Spinal cord (tissue), 10 donors: ENCODE measurements around the gene DIS3L2. TPM values are rescaled to one million over a fixed set of nuclear protein-coding genes. Genes with fewer than 3 reads are reported as not detected.
"Not testable (repeated sequence)": the region's sequence is repeated elsewhere in the genome, so short reads cannot be mapped to it uniquely, and the experiment has no call there.

Experiments
- DNase-seq, 6 donors: peaks; one replicate each; pipeline versions ENCODE4 v3.0.0 to v3.0.0-alpha.2; 2013 to 2015; ENCODE audit warnings: low spot score in 6 of 6, low read depth in 4 of 6
- H3K27ac ChIP-seq: one replicate; pipeline ENCODE4 v1.5.1; 2013; ENCODE audit warnings: low read depth, low read length, control low read depth
- H3K27me3 ChIP-seq: one replicate; pipeline ENCODE4 v1.6.1; 2013; ENCODE audit warnings: low read length; ENCODE audit not compliant: control insufficient read depth, insufficient read depth
- H3K36me3 ChIP-seq: one replicate; pipeline ENCODE4 v1.6.1; 2013; ENCODE audit warnings: low read length; ENCODE audit not compliant: control insufficient read depth, insufficient read depth
- H3K4me1 ChIP-seq: one replicate; pipeline ENCODE4 v1.6.1; 2013; ENCODE audit warnings: low read length; ENCODE audit not compliant: control insufficient read depth, insufficient read depth
- H3K4me3 ChIP-seq: one replicate; pipeline ENCODE4 v1.5.1; 2013; ENCODE audit warnings: low read depth, low read length, control low read depth
- H3K9me3 ChIP-seq: one replicate; pipeline ENCODE4 v1.6.1; 2013; ENCODE audit warnings: low read length; ENCODE audit not compliant: control insufficient read depth, insufficient read depth
- WGBS: methylation state at CpG from one replicate; pipeline ENCODE4 v1.1.5; 2013; ENCODE audit warnings: missing lambda C conversion rate; ENCODE audit not compliant: insufficient coverage; 5-methylcytosine and 5-hydroxymethylcytosine counted together
- polyA plus RNA-seq, 2 donors: library from polyadenylated mRNA; unstranded; fragments of 120-200 nt; gene quantifications; one replicate each; pipeline ENCODE4 v1.2.1, GENCODE V29; 2013; ENCODE audit not compliant: insufficient read length in 2 of 2
- total RNA-seq, 2 donors: library from RNA; depleted of rRNA in 1 of 2; stranded (reverse); fragments of 120-200 nt in 1 of 2; fragments of >200 nt in 1 of 2; gene quantifications; one replicate each; pipeline versions ENCODE4 v1.2.3 to v1.2.4, GENCODE V29; 2013 to 2014
- donor health status: healthy.

DIS3L2 gene
- total and polyA plus RNA-seq, 4 donors, result 29.8 to 37.2 (median 33.2) TPM

DNA sequence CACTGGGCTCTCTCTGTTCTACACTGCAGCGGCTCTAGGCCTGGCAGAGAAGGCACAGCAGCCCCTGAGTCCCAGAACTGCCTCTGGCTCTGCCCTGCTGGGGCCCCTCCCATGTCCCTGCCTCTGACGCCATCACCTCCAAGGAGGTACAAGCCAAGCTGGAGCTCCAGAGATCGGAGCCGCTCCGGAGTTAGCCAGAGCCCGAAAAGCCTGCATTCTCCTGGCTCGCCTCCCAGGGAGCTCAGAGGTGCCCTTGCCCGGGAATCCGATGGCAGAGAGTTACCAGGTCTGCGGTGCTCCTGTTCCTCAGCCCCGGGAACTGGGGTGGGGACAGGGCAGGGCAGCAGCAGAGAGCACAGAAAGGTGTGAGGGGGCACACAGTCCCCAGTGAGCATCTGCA, 370.1 kb downstream of the DIS3L2 start:
- not testable (repeated sequence) for H3K4me1 ChIP-seq, DNase-seq, H3K27me3 ChIP-seq, H3K4me3 ChIP-seq, H3K9me3 ChIP-seq, H3K27ac ChIP-seq
- 98% methylated on average over 8 of the region's 11 CpGs for WGBS
- H3K36me3 ChIP-seq, result peaks cover 49% of the 10 kb centered on the region

DNA sequence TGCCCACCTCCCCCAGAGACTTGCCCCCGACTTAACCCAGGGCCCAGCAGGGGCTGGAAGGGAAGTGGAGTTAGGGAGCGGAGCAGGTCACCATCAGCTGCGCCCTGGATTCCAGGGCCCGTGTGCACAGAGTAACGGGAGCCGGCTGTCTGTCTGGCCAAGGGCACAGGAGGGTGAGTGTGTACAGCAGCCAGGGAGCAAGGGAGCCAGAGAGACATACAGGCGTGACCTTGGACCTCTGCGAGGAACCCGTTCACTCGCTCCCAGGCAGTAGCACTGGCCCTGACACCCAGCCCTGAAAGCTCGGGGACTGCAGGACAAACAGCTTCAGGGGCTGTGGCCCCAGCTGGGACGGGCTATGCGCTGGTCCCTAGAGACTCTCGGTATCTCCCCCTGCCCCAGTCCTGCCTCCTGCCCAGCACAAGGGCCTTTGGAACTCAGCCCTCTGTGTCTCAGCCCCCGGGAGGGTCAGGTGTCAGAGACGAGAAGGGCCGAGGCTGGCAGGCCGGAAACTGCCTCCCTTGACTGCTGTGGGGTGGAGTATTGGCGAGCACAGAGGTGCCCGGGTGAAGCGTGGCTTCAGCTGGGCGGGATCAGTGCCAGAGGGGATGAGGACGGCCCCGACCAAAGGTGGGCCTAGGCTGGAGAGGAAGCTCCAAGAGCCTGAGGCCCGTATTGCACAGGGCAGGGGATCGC, 370.9 kb downstream of the DIS3L2 start:
- H3K27me3 ChIP-seq, H3K4me1 ChIP-seq, H3K4me3 ChIP-seq, DNase-seq, H3K9me3 ChIP-seq, H3K27ac ChIP-seq: not testable (repeated sequence)
- 74% methylated on average over 11 of the region's 26 CpGs for WGBS
- peaks cover 57% of the 10 kb centered on the region for H3K36me3 ChIP-seq

DNA sequence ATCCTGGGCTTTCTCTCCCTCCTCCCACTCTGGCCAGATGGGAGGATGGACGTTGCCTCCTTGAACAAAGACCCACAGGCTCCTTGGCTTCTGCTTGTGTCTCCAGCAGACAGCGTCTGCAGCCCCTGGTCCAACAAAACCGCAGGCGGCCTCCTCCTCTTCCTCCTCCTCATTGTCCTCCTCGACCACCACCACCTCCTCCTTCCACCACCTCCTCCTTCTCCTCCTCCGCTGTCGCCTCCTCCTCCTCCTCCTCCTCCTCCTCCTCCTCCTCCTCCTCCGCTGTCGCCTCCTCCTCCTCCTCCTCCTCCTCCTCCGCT, 371.4 kb downstream of the DIS3L2 start:
- Histone ChIP-seq H3K9me3 (no peaks in the 10 kb centered on the region), H3K36me3 (peaks cover 58% of the 10 kb centered on the region), H3K4me1 (peaks cover 8% of the 10 kb centered on the region), H3K4me3 (no peak overlapping the region), H3K27me3 (no peaks in the 10 kb centered on the region), H3K27ac (no peak overlapping the region)
- no peak for DNase-seq
- 51% methylated on average over 4 of the region's 10 CpGs for WGBS

DNA sequence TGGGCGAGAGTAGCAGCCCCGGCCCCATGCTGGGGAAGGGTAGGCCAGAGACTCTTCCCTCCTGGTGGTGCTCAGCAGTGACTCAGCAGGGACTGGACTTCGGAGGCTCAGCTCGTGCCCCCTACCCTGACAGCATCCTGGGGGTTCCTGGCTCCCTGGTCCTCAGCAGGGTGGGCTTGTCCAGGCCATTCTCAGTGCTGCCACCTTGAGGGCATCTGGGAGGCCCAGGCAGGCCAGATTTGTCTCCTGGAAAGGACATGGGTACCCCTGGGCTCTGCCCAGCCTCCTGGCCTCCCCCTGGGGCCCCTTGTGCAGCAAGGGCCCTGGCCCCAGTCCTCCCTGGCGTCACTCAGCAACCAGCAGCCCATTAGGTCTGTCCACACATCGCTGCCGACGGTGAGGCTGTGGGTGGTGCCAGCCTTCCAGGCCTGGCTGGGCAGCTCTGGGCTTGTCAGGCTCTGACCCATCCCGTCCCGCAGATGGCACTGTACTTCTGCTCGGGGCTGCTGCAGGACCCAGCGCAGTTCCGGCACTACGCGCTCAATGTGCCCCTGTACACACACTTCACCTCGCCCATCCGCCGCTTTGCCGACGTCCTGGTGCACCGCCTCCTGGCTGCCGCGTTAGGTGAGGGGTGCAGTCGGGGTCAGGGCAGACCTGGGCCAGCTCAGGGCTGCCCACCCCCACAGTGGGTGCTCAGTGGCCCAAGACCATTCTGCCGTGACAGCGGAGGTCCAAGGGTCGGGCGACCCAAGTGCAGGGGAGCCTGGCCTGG, 372.0 kb downstream of the DIS3L2 start:
- Histone ChIP-seq H3K4me3 (no peak overlapping the region), H3K27ac (no peak overlapping the region), H3K27me3 (no peaks in the 10 kb centered on the region), H3K4me1 (peaks cover 8% of the 10 kb centered on the region), H3K9me3 (no peaks in the 10 kb centered on the region), H3K36me3 (peaks cover 57% of the 10 kb centered on the region)
- peak in 1 of 6 donors; percentile 22 for DNase-seq
- 91% methylated on average over 27 of the region's 28 CpGs for WGBS

DNA sequence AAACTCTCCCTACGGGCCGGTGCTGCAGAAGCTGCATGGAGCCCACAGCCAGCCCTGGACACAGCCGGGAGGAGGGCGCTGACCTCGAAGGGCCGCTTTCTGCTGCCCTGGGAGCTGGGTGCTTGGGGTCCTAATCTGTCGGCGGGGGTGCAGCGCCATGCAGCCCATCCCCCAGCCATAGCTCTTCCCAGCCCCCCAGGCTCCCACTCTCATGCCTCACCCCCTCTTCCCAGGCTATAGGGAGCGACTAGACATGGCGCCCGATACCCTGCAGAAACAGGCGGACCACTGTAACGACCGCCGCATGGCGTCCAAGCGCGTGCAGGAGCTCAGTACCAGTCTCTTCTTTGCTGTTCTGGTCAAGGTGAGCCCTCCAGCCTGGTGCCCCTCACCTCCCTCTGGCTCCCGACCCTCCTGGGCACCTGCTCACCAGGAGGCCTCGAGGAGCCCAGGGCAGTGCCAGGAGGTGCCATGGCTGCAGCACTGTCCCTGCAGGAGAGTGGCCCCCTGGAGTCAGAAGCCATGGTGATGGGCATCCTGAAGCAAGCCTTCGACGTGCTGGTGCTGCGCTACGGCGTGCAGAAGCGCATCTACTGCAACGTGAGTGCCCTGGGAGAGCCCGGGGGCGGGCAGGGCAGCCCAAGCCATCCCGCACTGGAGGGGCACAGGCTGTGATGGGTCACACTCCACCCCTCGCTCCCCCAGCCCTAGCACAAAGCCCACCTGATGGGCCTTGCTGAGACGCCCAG, 372.8 kb downstream of the DIS3L2 start:
- not testable (repeated sequence) for DNase-seq

DNA sequence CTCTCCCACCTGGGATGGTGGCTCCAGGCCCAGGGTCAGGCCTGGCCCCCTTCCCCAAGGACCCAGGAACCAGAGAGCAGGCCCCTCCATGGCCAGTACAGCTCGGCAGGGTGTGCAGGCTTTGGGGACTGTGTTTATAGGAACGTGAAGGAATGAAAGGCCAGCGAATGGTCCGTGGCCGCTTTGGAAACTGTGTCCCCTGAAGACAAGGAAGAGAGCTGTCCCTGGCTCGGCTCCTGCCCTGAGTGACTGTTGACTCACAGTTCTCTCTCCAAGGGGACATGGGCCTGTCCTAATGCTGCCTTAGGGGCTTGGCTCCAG, 373.3 kb downstream of the DIS3L2 start:
- peaks cover 65% of the 10 kb centered on the region for H3K36me3 ChIP-seq
- DNase-seq, H3K4me1 ChIP-seq, H3K9me3 ChIP-seq, H3K4me3 ChIP-seq, H3K27me3 ChIP-seq, H3K27ac ChIP-seq: not testable (repeated sequence)
- WGBS, result no CpG with 5 or more reads among the region's 6 CpGs

More for the DNA sequence above, 372.8 kb downstream of the DIS3L2 start:
- not testable (repeated sequence) for H3K4me3 ChIP-seq, H3K27ac ChIP-seq, H3K27me3 ChIP-seq, H3K4me1 ChIP-seq, H3K9me3 ChIP-seq
- H3K36me3 ChIP-seq, result peaks cover 61% of the 10 kb centered on the region
- 98% methylated on average over 21 of the region's 33 CpGs for WGBS

DNA sequence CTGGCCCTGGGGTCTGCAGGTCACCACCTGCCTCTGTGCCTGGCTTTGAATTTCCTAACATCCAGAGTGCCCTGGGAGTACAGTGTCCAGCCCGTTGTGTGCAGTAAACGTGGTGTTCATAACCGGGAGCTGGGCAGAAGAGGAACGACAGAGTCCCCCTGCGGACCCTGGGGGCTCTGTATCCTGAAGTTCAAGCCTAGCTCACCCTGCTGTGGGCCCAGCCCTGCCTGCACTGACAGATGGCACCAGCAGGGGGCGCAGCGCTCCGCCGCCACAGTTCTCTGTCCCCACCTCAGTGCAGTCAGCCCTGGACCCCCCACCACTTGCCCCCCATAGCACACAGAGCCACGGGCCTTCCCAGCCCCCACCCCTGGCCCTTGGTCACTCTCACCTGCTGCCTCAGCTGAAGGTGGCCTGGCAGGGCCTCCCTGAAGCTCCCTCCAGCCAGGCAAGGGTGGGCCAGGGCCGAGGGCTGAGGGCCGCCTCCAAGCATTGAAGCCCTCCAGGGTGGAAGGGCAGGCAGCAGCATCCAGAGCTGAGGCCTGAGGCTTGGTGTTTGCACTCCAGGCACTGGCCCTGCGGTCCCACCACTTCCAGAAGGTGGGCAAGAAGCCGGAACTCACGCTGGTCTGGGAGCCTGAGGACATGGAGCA, 373.8 kb downstream of the DIS3L2 start:
- not testable (repeated sequence) for H3K27ac ChIP-seq, DNase-seq, H3K4me1 ChIP-seq, H3K27me3 ChIP-seq, H3K9me3 ChIP-seq, H3K4me3 ChIP-seq
- peaks cover 65% of the 10 kb centered on the region for H3K36me3 ChIP-seq
- 71% methylated on average over 8 of the region's 15 CpGs for WGBS

DNA sequence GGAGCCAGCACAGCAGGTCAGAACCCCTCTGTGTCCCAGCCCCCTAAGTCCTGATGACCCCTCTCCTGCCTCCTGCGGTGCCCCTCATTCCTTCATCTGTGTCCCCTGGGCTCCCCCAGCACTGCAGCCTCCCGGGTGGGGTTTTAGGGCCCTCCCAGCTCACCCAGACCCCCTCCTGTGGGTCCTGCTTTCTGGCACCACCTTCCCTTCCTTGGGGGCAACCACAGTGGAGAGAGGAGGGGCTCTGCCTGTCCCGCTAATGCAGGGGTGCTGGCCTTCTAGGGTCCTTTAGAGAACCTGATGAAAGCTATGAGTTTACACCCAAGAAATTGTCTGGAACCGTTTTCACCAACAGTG, 374.3 kb downstream of the DIS3L2 start:
- DNase-seq, result no peak
- H3K27ac ChIP-seq, result no peak overlapping the region
- peaks cover 4% of the 10 kb centered on the region for H3K4me1 ChIP-seq
- no peaks in the 10 kb centered on the region for H3K9me3 ChIP-seq
- no peak overlapping the region for H3K4me3 ChIP-seq
- WGBS, result 96% methylated on average over 4 of the region's 4 CpGs
- H3K27me3 ChIP-seq, result no peaks in the 10 kb centered on the region
- H3K36me3 ChIP-seq, result peaks cover 61% of the 10 kb centered on the region

DNA sequence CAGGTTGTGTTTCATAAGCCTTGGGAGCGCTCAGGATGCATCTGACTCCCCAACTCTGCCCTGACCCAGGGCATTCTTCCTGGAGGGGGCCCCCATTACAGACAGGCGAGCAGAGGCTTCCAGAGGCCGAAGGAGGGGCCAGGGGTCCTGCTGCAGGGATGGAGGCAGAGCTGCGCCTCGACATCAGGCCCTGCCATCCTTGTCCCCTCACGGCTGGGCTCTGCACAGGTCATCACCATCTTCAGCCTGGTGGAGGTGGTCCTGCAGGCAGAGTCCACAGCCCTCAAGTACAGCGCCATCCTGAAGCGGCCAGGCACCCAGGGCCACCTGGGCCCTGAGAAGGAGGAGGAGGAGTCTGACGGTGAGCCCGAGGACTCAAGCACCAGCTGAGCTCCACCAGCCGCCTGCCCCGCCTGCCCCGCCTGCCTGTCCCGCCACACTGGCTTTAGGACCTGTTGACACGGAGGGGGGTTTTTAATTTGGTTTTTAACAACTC, 374.8 kb downstream of the DIS3L2 start:
- Histone ChIP-seq H3K36me3 (peaks cover 61% of the 10 kb centered on the region), H3K4me1 (peaks cover 4% of the 10 kb centered on the region), H3K9me3 (no peaks in the 10 kb centered on the region), H3K27me3 (no peaks in the 10 kb centered on the region), H3K27ac (no peak overlapping the region), H3K4me3 (no peak overlapping the region)
- WGBS, result 98% methylated on average over 7 of the region's 15 CpGs
- DNase-seq, result no peak
